H1 (cell line): ENCODE results near the gene CYP2E1. TPM values are rescaled to one million over a fixed set of nuclear protein-coding genes. Genes with fewer than 3 reads are reported as not detected.

Experiments
- CTCF ChIA-PET: fragments of 300-600 bp; sonication (Branson Sonifier 250); formaldehyde crosslinking; loops from one replicate; lab custom pipeline; 2021; ENCODE audit not compliant: partially characterized antibody; lab: Charles Lee
- POLR2A ChIA-PET: fragments of 300-600 bp; sonication (Branson Sonifier 250); formaldehyde crosslinking; loops from one replicate; lab custom pipeline; 2021; ENCODE audit warnings: inconsistent platforms; ENCODE audit not compliant: partially characterized antibody; lab: Charles Lee
- DNase-seq, 2 experiments: peaks; one replicate each; pipeline versions ENCODE4 v3.0.0 to v3.0.0-alpha.2; 2010 to 2022; ENCODE audit warnings: low spot score in 2 of 2, low read depth in 1 of 2, mixed read lengths in 1 of 2
- FAIRE-seq: peaks from 2 replicates; lab custom pipeline; 2011; peaks lifted over from hg19 to GRCh38; lab: Jason Lieb, UNC
- H2AFZ ChIP-seq: 2 replicates; pipeline ENCODE4 v1.8.1; 2012; ENCODE audit warnings: low read length, inconsistent platforms
- H2AK5ac ChIP-seq: 2 replicates; pipeline ENCODE4 v1.6.1; 2013; ENCODE audit warnings: low read depth, low read length
- H2BK120ac ChIP-seq: replicated peaks from 2 replicates; pipeline ENCODE3; 2013; ENCODE audit warnings: low read depth, low read length, inconsistent platforms
- H2BK12ac ChIP-seq: 2 replicates; pipeline ENCODE4 v1.6.1; 2013; ENCODE audit warnings: low read depth, low read length
- H2BK15ac ChIP-seq: 2 replicates; pipeline ENCODE4 v1.6.1; 2013; ENCODE audit warnings: low read length
- H2BK20ac ChIP-seq: 2 replicates; pipeline ENCODE4 v1.6.1; 2013; ENCODE audit warnings: low read length
- H2BK5ac ChIP-seq: 2 replicates; pipeline ENCODE4 v1.6.1; 2013; ENCODE audit warnings: low read depth, low read length
- H3K14ac ChIP-seq: 2 replicates; pipeline ENCODE4 v1.6.1; 2013; ENCODE audit warnings: inconsistent platforms; ENCODE audit not compliant: insufficient read length
- H3K18ac ChIP-seq: 2 replicates; pipeline ENCODE4 v1.6.1; 2013; ENCODE audit warnings: low read length; ENCODE audit errors: extremely low read depth
- H3K23ac ChIP-seq: 2 replicates; pipeline ENCODE4 v1.6.1; 2013; ENCODE audit warnings: inconsistent platforms; ENCODE audit not compliant: insufficient read length
- H3K23me2 ChIP-seq: 2 replicates; pipeline ENCODE4 v1.6.1; 2013; ENCODE audit warnings: low read depth, low read length
- H3K27ac ChIP-seq: 2 replicates; pipeline ENCODE4 v1.6.1; 2011; ENCODE audit warnings: low read depth, low read length, inconsistent platforms
- H3K27me3 ChIP-seq, 4 experiments: replicated peaks in 1 of 4; 1 replicate in 1 of 4; 2 replicates in 3 of 4; pipeline versions ENCODE4 v1.6.1 to v1.8.1; 2011 to 2013; ENCODE audit warnings: low read length in 3 of 4, mild to moderate bottlenecking in 3 of 4, inconsistent platforms in 2 of 4, mixed read lengths in 2 of 4, moderate library complexity in 1 of 4; ENCODE audit not compliant: control insufficient read depth in 3 of 4, insufficient read depth in 3 of 4; ENCODE audit errors: extremely low read depth in 1 of 4
- H3K36me3 ChIP-seq, 4 experiments: 2 replicates each; pipeline versions ENCODE4 v1.6.1 to v1.8.1; 2011 to 2013; ENCODE audit warnings: mild to moderate bottlenecking in 4 of 4, low read length in 3 of 4, moderate library complexity in 2 of 4, control low read depth in 1 of 4, inconsistent platforms in 1 of 4; ENCODE audit not compliant: insufficient read depth in 4 of 4, control insufficient read depth in 2 of 4
- H3K4ac ChIP-seq: replicated peaks from 2 replicates; pipeline ENCODE3; 2013; ENCODE audit warnings: low read length, low read depth, mixed read lengths, inconsistent platforms; ENCODE audit not compliant: insufficient read length
- H3K4me1 ChIP-seq, 4 experiments: replicated peaks in 1 of 4; 1 replicate in 1 of 4; 2 replicates in 3 of 4; pipeline versions ENCODE4 v1.6.1 to v1.8.1; 2011 to 2013; ENCODE audit warnings: low read length in 3 of 4, inconsistent platforms in 2 of 4, mixed read lengths in 1 of 4; ENCODE audit not compliant: insufficient read depth in 4 of 4, control insufficient read depth in 3 of 4
- H3K4me2 ChIP-seq, 2 experiments: 2 replicates each; pipeline versions ENCODE4 v1.6.1 to v1.8.1; 2011 to 2013; ENCODE audit warnings: low read depth in 2 of 2, low read length in 2 of 2, control low read depth in 1 of 2, inconsistent platforms in 1 of 2, mild to moderate bottlenecking in 1 of 2; ENCODE audit not compliant: insufficient read depth in 1 of 2
- H3K4me3 ChIP-seq, 4 experiments: fragments of 200-600, 300-600 bp in 1 of 4; sonication (generic), shearing (Covaris generic), sonication (Bioruptor Twin) in 1 of 4; 2 replicates each; pipeline versions ENCODE4 v1.5.1 to v1.8.1; 2011 to 2016; ENCODE audit warnings: low read length in 4 of 4, low read depth in 3 of 4, control low read depth in 2 of 4, inconsistent platforms in 2 of 4, mild to moderate bottlenecking in 2 of 4, mixed read lengths in 1 of 4, moderate library complexity in 1 of 4; ENCODE audit not compliant: insufficient read depth in 2 of 4; ENCODE audit errors: extremely low read depth in 1 of 4
- H3K56ac ChIP-seq: replicated peaks from 2 replicates; pipeline ENCODE3; 2013; ENCODE audit warnings: low read depth, mild to moderate bottlenecking, mixed read lengths, low read length, inconsistent platforms; ENCODE audit not compliant: insufficient read length
- H3K79me1 ChIP-seq: 2 replicates; pipeline ENCODE4 v1.6.1; 2013; ENCODE audit warnings: low read depth, low read length, control low read depth
- H3K79me2 ChIP-seq, 2 experiments: 2 replicates each; pipeline versions ENCODE4 v1.6.1 to v1.8.1; 2012 to 2013; ENCODE audit warnings: low read length in 2 of 2, mild to moderate bottlenecking in 2 of 2, inconsistent platforms in 1 of 2; ENCODE audit not compliant: insufficient read depth in 2 of 2, control insufficient read depth in 1 of 2
- H3K9ac ChIP-seq, 4 experiments: replicated peaks in 1 of 4; 1 replicate in 1 of 4; 2 replicates in 3 of 4; pipeline versions ENCODE4 v1.6.1 to v1.8.1; 2011 to 2013; ENCODE audit warnings: low read depth in 3 of 4, low read length in 3 of 4, control low read depth in 2 of 4, mild to moderate bottlenecking in 2 of 4, moderate library complexity in 2 of 4, inconsistent platforms in 1 of 4; ENCODE audit errors: extremely low read depth in 1 of 4
- H3K9me3 ChIP-seq, 2 experiments: 2 replicates each; pipeline versions ENCODE4 v1.6.1 to v1.8.1; 2012 to 2013; ENCODE audit warnings: mild to moderate bottlenecking in 2 of 2, moderate library complexity in 2 of 2, control low read depth in 1 of 2, inconsistent platforms in 1 of 2, low read depth in 1 of 2, low read length in 1 of 2, mixed read lengths in 1 of 2; ENCODE audit not compliant: insufficient read depth in 2 of 2
- H4K20me1 ChIP-seq, 2 experiments: replicated peaks in 1 of 2; 2 replicates each; pipeline versions ENCODE3 to v1.8.1; 2011 to 2013; ENCODE audit warnings: inconsistent platforms in 2 of 2, low read length in 2 of 2, mild to moderate bottlenecking in 1 of 2; ENCODE audit not compliant: insufficient read depth in 2 of 2, control insufficient read depth in 1 of 2
- H4K5ac ChIP-seq: 2 replicates; pipeline ENCODE4 v1.6.1; 2013; ENCODE audit warnings: low read length, low read depth, mixed read lengths, inconsistent platforms; ENCODE audit not compliant: insufficient read length
- H4K8ac ChIP-seq: 2 replicates; pipeline ENCODE4 v1.8.0; 2013; ENCODE audit warnings: mild to moderate bottlenecking, moderate library complexity, low read length, inconsistent platforms; ENCODE audit not compliant: insufficient read depth; ENCODE audit errors: extremely low read depth
- H4K91ac ChIP-seq: replicated peaks from 2 replicates; pipeline ENCODE3; 2013; ENCODE audit warnings: low read length, mixed read lengths, inconsistent platforms; ENCODE audit not compliant: insufficient read length
- ASH2L ChIP-seq: fragments of 200-600, 300-600 bp; sonication (generic); IDR thresholded peaks from one replicate; pipeline ENCODE4 v1.7.1; 2017; ENCODE audit warnings: low read length
- CHD2 ChIP-seq: IDR thresholded peaks from 2 replicates; pipeline ENCODE4 v1.6.1; 2012; ENCODE audit warnings: low read length, improper control_type of control experiment
- EZH2 ChIP-seq: fragments of 200-600 bp; sonication (generic); IDR thresholded peaks from 2 replicates; pipeline ENCODE4 v1.7.1; 2012; ENCODE audit warnings: low read depth, mild to moderate bottlenecking, moderate library complexity, low read length, inconsistent platforms; ENCODE audit not compliant: severe bottlenecking
- HDAC6 ChIP-seq: IDR thresholded peaks from one replicate; pipeline ENCODE4 v1.7.1; 2012; ENCODE audit warnings: low read depth, mild to moderate bottlenecking, inconsistent platforms, low read length, moderate library complexity
- KDM1A ChIP-seq: fragments of 200-600, 300-600 bp; sonication (generic); IDR thresholded peaks from 2 replicates; pipeline ENCODE4 v1.7.1; 2016; ENCODE audit warnings: mild to moderate bottlenecking, low read length, borderline replicate concordance
- KDM4A ChIP-seq: IDR thresholded peaks from one replicate; pipeline ENCODE4 v1.7.1; 2012; ENCODE audit warnings: low read depth, mild to moderate bottlenecking, moderate library complexity, low read length, inconsistent platforms; ENCODE audit not compliant: severe bottlenecking
- RNF2 ChIP-seq: fragments of 200-900, 300-1000 bp; sonication (generic); IDR thresholded peaks from 2 replicates; pipeline ENCODE4 v1.7.1; 2016; ENCODE audit warnings: borderline replicate concordance, low read depth, mild to moderate bottlenecking, antibody characterized with exemption, low read length; ENCODE audit not compliant: poor library complexity, severe bottlenecking; ENCODE audit errors: missing control alignments
- SAP30 ChIP-seq: fragments of 300-600 bp; sonication (generic); IDR thresholded peaks from 2 replicates; pipeline ENCODE4 v1.7.1; 2012; ENCODE audit warnings: low read length, moderate library complexity, mild to moderate bottlenecking, inconsistent platforms; ENCODE audit not compliant: insufficient read depth, insufficient replicate concordance
- SP1 ChIP-seq: IDR thresholded peaks from 2 replicates; pipeline ENCODE4 v1.6.1; 2011; ENCODE audit warnings: low read depth, low read length
- SP4 ChIP-seq: IDR thresholded peaks from 2 replicates; pipeline ENCODE4 v1.6.1; 2012; ENCODE audit warnings: low read length, inconsistent platforms
- YY1 ChIP-seq: IDR thresholded peaks from 2 replicates; pipeline ENCODE4 v1.6.1; 2011; ENCODE audit warnings: low read depth, mild to moderate bottlenecking, low read length
- WGBS, 2 experiments: shearing (Covaris generic) in 1 of 2; methylation state at CpG; one replicate each; pipeline versions ENCODE4 v1.1.6 to v1.1.7; 2013 to 2015; ENCODE audit warnings: low lambda C conversion rate in 2 of 2, mixed read lengths in 2 of 2, inconsistent platforms in 1 of 2, low coverage in 1 of 2, missing lambda C conversion rate in 1 of 2; ENCODE audit not compliant: insufficient replicate concordance in 2 of 2, insufficient coverage in 1 of 2, insufficient read length in 1 of 2; ENCODE audit errors: extremely low coverage in 1 of 2, missing lambda C conversion rate in 1 of 2; 5-methylcytosine and 5-hydroxymethylcytosine counted together
- polyA plus RNA-seq, 7 experiments: library from polyadenylated mRNA; depleted of rRNA in 3 of 7; stranded (reverse) in 5 of 7; unstranded in 2 of 7; fragments of >200 nt in 5 of 7; fragments of 200-250 nt in 2 of 7; gene quantifications; 1 replicate in 5 of 7; 2 replicates in 1 of 7; 4 replicates in 1 of 7; pipeline versions ENCODE4 v1.2.1 to v1.2.3, GENCODE V29; 2011 to 2013; ENCODE audit warnings: missing spikeins in 2 of 7, mixed read lengths in 2 of 7
- total RNA-seq: library from RNA; stranded (reverse); fragmentation: NEBNext Ultra II Directional; extraction: Animal tissue kit (Norgen Biotek cat#: 25700); gene quantifications from 2 replicates; pipeline ENCODE4 v1.2.1, GENCODE V29; 2021

CYP2E1 gene
- total and polyA plus RNA-seq, 2 of the 8 experiments (the other 6 are each of a cell fraction or from before 2014, with no cell fraction given): 0.11 TPM; not detected in 1

- H4K91ac ChIP-seq: no peak overlapping the region
- H4K20me1 ChIP-seq: no peaks in the 10 kb centered on the region
- no peaks in the 10 kb centered on the region for H3K79me1 ChIP-seq
- 94% methylated on average over 26 of the region's 26 CpGs; no CpG with 5 or more reads in 1 of the 2 experiments for WGBS, 2 experiments
- no peak overlapping the region for H2BK20ac ChIP-seq
- H3K23me2 ChIP-seq: no peaks in the 10 kb centered on the region
- TF ChIP-seq HDAC6 (no peak), SAP30 (no peak), KDM1A (no peak), CHD2 (no peak), EZH2 (no peak), SP1 (no peak), YY1 (no peak), SP4 (no peak), KDM4A (no peak), RNF2 (no peak), ASH2L (no peak)
- H3K4me2 ChIP-seq: no peak overlapping the region
- H3K36me3 ChIP-seq: peaks cover 0 to 3% (median 0%) of the 10 kb centered on the region in 4 experiments; a peak in 1 of 8 replicates
- CTCF ChIA-PET: interaction anchor here (0.9 kb wide), 1 partner anchor 11 kb away, joined by 3 read pairs; no protein-coding TSS in a partner anchor
- no peak overlapping the region for H3K14ac ChIP-seq
- no peak overlapping the region for H2BK5ac ChIP-seq
- H3K23ac ChIP-seq: no peak overlapping the region
- no peak overlapping the region for H3K4ac ChIP-seq
- H2BK15ac ChIP-seq: no peak overlapping the region
- no peak overlapping the region for H3K4me3 ChIP-seq
- H2BK12ac ChIP-seq: no peak overlapping the region
- no peak for FAIRE-seq
- no peak overlapping the region for H3K9ac ChIP-seq
- POLR2A ChIA-PET: no interaction called here
- no peaks in the 10 kb centered on the region for H3K79me2 ChIP-seq
- H2AK5ac ChIP-seq: no peak overlapping the region
- no peak for DNase-seq
- no peak overlapping the region for H3K27ac ChIP-seq
- H3K4me1 ChIP-seq: no peaks in the 10 kb centered on the region
- no peaks in the 10 kb centered on the region for H3K27me3 ChIP-seq
- H3K56ac ChIP-seq: no peak overlapping the region
- H2BK120ac ChIP-seq: no peak overlapping the region
- peaks cover 73 to 91% of the 10 kb centered on the region in 2 experiments for H3K9me3 ChIP-seq
- H4K8ac ChIP-seq: no peak overlapping the region
- H4K5ac ChIP-seq: no peak overlapping the region
- H2AFZ ChIP-seq: no peak overlapping the region
- H3K18ac ChIP-seq: no peak overlapping the region
These were observed 2.4 kb downstream of the CYP2E1 start for GRCh38 chr10:133529576-133529946.
